Spinal cord (tissue), 10 donors: ENCODE measurements around the gene GBGT1. TPM values are rescaled to one million over a fixed set of nuclear protein-coding genes. Genes with fewer than 3 reads are reported as not detected.

Source experiments
- DNase-seq, 6 donors: peaks; one replicate each; pipeline versions ENCODE4 v3.0.0 to v3.0.0-alpha.2; 2013 to 2015; ENCODE audit warnings: low spot score in 6 of 6, low read depth in 4 of 6
- H3K27ac ChIP-seq: one replicate; pipeline ENCODE4 v1.5.1; 2013; ENCODE audit warnings: low read depth, low read length, control low read depth
- H3K27me3 ChIP-seq: one replicate; pipeline ENCODE4 v1.6.1; 2013; ENCODE audit warnings: low read length; ENCODE audit not compliant: control insufficient read depth, insufficient read depth
- H3K36me3 ChIP-seq: one replicate; pipeline ENCODE4 v1.6.1; 2013; ENCODE audit warnings: low read length; ENCODE audit not compliant: control insufficient read depth, insufficient read depth
- H3K4me1 ChIP-seq: one replicate; pipeline ENCODE4 v1.6.1; 2013; ENCODE audit warnings: low read length; ENCODE audit not compliant: control insufficient read depth, insufficient read depth
- H3K4me3 ChIP-seq: one replicate; pipeline ENCODE4 v1.5.1; 2013; ENCODE audit warnings: low read depth, low read length, control low read depth
- H3K9me3 ChIP-seq: one replicate; pipeline ENCODE4 v1.6.1; 2013; ENCODE audit warnings: low read length; ENCODE audit not compliant: control insufficient read depth, insufficient read depth
- WGBS: methylation state at CpG from one replicate; pipeline ENCODE4 v1.1.5; 2013; ENCODE audit warnings: missing lambda C conversion rate; ENCODE audit not compliant: insufficient coverage; 5-methylcytosine and 5-hydroxymethylcytosine counted together
- polyA plus RNA-seq, 2 donors: library from polyadenylated mRNA; unstranded; fragments of 120-200 nt; gene quantifications; one replicate each; pipeline ENCODE4 v1.2.1, GENCODE V29; 2013; ENCODE audit not compliant: insufficient read length in 2 of 2
- total RNA-seq, 2 donors: library from RNA; depleted of rRNA in 1 of 2; stranded (reverse); fragments of 120-200 nt in 1 of 2; fragments of >200 nt in 1 of 2; gene quantifications; one replicate each; pipeline versions ENCODE4 v1.2.3 to v1.2.4, GENCODE V29; 2013 to 2014
- donor health status: healthy.

Gene GBGT1
- total and polyA plus RNA-seq, 4 donors = 3.9 to 8.6 (median 6.0) TPM

- Histone ChIP-seq H3K4me3 (no peak overlapping the region), H3K27me3 (no peaks in the 10 kb centered on the region), H3K27ac (no peak overlapping the region), H3K4me1 (peaks cover 47% of the 10 kb centered on the region), H3K9me3 (no peaks in the 10 kb centered on the region), H3K36me3 (peaks cover 100% of the 10 kb centered on the region)
- no peak for DNase-seq
- 95% methylated on average over 29 of the region's 30 CpGs for WGBS
These were observed 51.7 kb downstream of the GBGT1 start for GRCh38 chr9:133111808-133112662.

- no peaks in the 10 kb centered on the region for H3K27me3 ChIP-seq
- 97% methylated on average over 18 of the region's 18 CpGs for WGBS
- H3K36me3 ChIP-seq = peaks cover 99% of the 10 kb centered on the region
- H3K4me1 ChIP-seq = peaks cover 27% of the 10 kb centered on the region
- DNase-seq = no peak
- H3K9me3 ChIP-seq = no peaks in the 10 kb centered on the region
- H3K27ac ChIP-seq = no peak overlapping the region
- H3K4me3 ChIP-seq = no peak overlapping the region
These were observed 53.6 kb downstream of the GBGT1 start for GRCh38 chr9:133109931-133110650.

- Histone ChIP-seq H3K9me3 (no peaks in the 10 kb centered on the region), H3K27me3 (no peaks in the 10 kb centered on the region), H3K4me3 (no peak overlapping the region), H3K4me1 (peaks cover 17% of the 10 kb centered on the region), H3K36me3 (peaks cover 99% of the 10 kb centered on the region), H3K27ac (no peak overlapping the region)
- no peak for DNase-seq
- WGBS = 92% methylated on average over 13 of the region's 19 CpGs
These were observed 54.7 kb downstream of the GBGT1 start for GRCh38 chr9:133108794-133109641.

DNA sequence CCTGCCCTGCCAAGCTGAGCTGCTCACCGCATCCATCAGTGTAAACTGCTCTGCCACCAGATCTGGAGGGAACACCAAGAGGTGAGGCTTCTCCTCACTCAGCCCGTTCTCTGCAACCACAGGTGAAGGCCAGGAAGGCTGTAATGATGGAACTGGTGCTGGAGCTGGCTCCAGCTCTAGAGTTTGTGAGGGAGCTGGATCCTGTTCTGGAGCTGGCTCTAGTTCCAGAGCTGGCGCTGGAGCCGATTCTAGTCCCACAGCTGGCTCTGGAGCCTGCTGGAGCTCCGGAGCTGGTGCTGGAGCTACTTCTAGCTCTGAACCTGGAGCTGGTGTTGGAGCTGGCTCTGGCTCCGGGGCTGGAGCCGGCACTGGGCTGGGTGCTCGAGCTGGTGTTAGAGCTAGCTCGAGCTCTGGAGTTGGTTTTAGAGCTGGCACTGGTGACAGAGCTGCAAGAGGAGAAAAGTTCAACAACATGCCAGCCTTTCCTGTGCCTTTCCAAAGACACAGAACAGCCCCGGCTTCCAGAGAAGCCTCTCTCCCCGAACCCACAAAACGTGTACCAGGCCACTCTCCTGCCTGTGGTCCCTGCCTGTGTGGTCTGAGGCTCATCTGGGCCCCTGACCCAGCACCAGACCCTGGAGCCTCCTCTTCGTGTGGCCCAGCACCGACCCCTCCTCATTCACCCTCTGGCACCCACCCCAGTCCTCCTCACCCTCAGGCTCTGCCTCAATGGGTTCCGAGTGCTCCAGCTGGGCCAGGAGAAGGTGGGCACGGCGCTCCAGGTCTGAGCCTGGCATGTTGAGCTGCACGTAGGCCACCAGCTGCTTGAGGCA, 55.5 kb downstream of the GBGT1 start:
- peaks cover 99% of the 10 kb centered on the region for H3K36me3 ChIP-seq
- no peaks in the 10 kb centered on the region for H3K27me3 ChIP-seq
- no peak overlapping the region for H3K27ac ChIP-seq
- no peak overlapping the region for H3K4me3 ChIP-seq
- H3K4me1 ChIP-seq = peaks cover 15% of the 10 kb centered on the region
- WGBS = 96% methylated on average over 17 of the region's 18 CpGs
- no peaks in the 10 kb centered on the region for H3K9me3 ChIP-seq
- DNase-seq = no peak

DNA sequence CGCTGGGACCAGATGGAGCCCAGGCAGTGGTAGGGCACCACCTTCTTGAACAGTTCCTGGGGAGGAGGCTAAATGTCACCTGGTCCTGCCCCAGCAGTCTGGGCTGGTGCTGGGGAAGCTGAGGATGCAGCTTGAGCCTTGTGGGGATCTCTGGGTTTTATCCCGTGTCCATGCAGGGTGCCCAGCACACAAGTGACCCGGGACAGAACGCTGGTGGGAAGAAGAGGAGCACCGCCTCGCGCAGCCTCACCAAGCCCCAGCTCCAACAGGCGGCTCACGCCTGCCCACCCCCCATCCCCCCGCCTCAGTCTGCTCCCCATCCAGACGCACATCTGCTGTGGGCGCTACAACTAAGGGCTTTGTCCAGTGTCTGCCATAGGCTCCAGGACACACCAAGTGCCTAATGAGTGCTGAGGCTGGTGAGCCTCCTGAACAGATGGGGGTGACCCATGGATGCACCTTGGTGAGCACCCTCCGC, 56.4 kb downstream of the GBGT1 start:
- Histone ChIP-seq H3K4me1 (peaks cover 8% of the 10 kb centered on the region), H3K4me3 (no peak overlapping the region), H3K9me3 (no peaks in the 10 kb centered on the region), H3K36me3 (peaks cover 99% of the 10 kb centered on the region), H3K27me3 (no peaks in the 10 kb centered on the region), H3K27ac (no peak overlapping the region)
- WGBS = 92% methylated on average over 10 of the region's 13 CpGs
- no peak for DNase-seq

DNA sequence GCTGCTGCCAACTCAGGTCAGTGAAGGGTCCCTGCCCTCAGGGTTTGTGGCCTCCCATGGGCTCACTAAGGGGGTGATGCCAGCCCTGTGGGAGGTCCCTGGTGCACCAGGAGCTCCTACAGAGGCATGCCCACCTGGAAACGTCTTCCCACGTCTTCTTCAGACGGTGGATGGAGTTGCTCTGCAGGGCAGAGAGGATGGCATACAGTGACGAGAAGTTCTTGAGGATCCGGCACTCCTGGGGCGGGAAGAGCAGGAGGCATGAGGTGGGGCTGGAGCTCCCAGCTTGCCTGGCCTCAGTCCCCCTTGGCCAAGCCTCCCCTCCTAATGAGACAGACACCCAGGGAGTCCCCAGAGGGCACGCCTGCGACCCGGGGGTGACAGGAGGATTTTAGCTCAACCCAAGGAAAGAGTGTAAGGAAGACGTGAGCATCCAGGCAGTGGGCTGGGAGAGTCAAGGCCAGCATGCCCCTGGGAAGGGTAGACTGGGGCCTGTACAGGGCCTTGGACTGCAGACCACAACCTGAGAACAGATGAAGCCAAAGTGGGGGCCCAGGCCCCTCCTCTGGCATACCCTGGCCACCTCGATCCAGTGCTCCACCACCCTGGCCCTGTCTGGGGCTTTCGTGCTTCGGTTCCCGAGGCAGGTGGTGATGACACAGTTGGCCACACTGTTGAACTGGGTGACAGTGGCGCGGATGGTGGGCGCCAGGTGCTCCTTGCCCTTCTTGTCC, 57.0 kb downstream of the GBGT1 start:
- Histone ChIP-seq H3K4me1 (peaks cover 8% of the 10 kb centered on the region), H3K27ac (no peak overlapping the region), H3K9me3 (no peaks in the 10 kb centered on the region), H3K27me3 (no peaks in the 10 kb centered on the region), H3K36me3 (peaks cover 99% of the 10 kb centered on the region), H3K4me3 (no peak overlapping the region)
- DNase-seq = no peak
- 98% methylated on average over 17 of the region's 17 CpGs for WGBS

GRCh38 chr9:133105461-133105770, 58.3 kb downstream of the GBGT1 start:
- H3K27ac ChIP-seq = no peak overlapping the region
- H3K4me1 ChIP-seq = peaks cover 8% of the 10 kb centered on the region
- no peaks in the 10 kb centered on the region for H3K9me3 ChIP-seq
- H3K4me3 ChIP-seq = no peak overlapping the region
- peaks cover 99% of the 10 kb centered on the region for H3K36me3 ChIP-seq
- H3K27me3 ChIP-seq = no peaks in the 10 kb centered on the region
- WGBS = 88% methylated on average over 4 of the region's 7 CpGs
- DNase-seq = no peak

GRCh38 chr9:133104718-133105460, 58.8 kb downstream of the GBGT1 start:
- DNase-seq = no peak
- Histone ChIP-seq H3K9me3 (no peaks in the 10 kb centered on the region), H3K27ac (no peak overlapping the region), H3K36me3 (peaks cover 99% of the 10 kb centered on the region), H3K4me1 (peaks cover 8% of the 10 kb centered on the region), H3K4me3 (no peak overlapping the region), H3K27me3 (no peaks in the 10 kb centered on the region)
- 84% methylated on average over 11 of the region's 15 CpGs for WGBS
